GM12878 (cell line): Measurements from ENCODE around the gene UCN2. TPM values are rescaled to one million over a fixed set of nuclear protein-coding genes. Genes with fewer than 3 reads are reported as not detected.

ENCODE experiments used
- ATAC-seq: fragments of 200-7000 bp; cut with Tn5 transposase; 3 replicates; pipeline ENCODE4 v1.9.1; 2020; ENCODE audit warnings: mild to moderate bottlenecking, moderate library complexity
- BruUV-seq: library from RNA; stranded (reverse); fragments of 400-500 nt; replicated peaks from 2 replicates; lab custom pipeline; 2021; lab: Mats Ljungman, UMichigan
- CTCF ChIA-PET: fragments of 300-600 bp; sonication (Branson Sonifier 250); formaldehyde crosslinking; extraction: SDS; loops from one replicate; lab custom pipeline; 2021; ENCODE audit warnings: inconsistent platforms; lab: Yijun Ruan, JAX
- POLR2A ChIA-PET: fragments of 350-600 bp; formaldehyde crosslinking; extraction: SDS; loops from one replicate; lab custom pipeline; 2021; ENCODE audit warnings: inconsistent platforms; lab: Charles Lee
- RAD21 ChIA-PET: fragments of 300-600 bp; sonication (Branson Sonifier 250); formaldehyde crosslinking; loops from one replicate; lab custom pipeline; 2023; ENCODE audit warnings: antibody characterized with exemption; ENCODE audit not compliant: unreplicated experiment; lab: Charles Lee
- SMC1A ChIA-PET: fragments of 300-600 bp; sonication (Branson Sonifier 250); formaldehyde crosslinking; loops from one replicate; lab custom pipeline; 2023; ENCODE audit not compliant: unreplicated experiment, uncharacterized antibody; lab: Charles Lee
- DNase-seq: peaks from one replicate; pipeline ENCODE4 v3.0.0-alpha.2; 2011; ENCODE audit warnings: low read depth, low spot score
- FAIRE-seq: peaks from 3 replicates; lab custom pipeline; 2011; peaks lifted over from hg19 to GRCh38; lab: Jason Lieb, UNC
- H2AFZ ChIP-seq: 2 replicates; pipeline ENCODE4 v1.6.0; 2011; ENCODE audit warnings: low read depth, low read length, control low read depth; ENCODE audit not compliant: control insufficient read depth
- H3K27ac ChIP-seq: 2 replicates; pipeline ENCODE4 v1.5.1; 2011; ENCODE audit warnings: control low read depth; ENCODE audit not compliant: control insufficient read depth, insufficient read depth
- H3K27me3 ChIP-seq, 2 experiments: replicated peaks in 1 of 2; 2 replicates each; pipeline versions ENCODE4 v1.6.0 to v1.6.1; 2011; ENCODE audit warnings: low read length in 1 of 2; ENCODE audit not compliant: control insufficient read depth in 2 of 2, insufficient read depth in 2 of 2
- H3K36me3 ChIP-seq, 2 experiments: 2 replicates each; pipeline ENCODE4 v1.5.1; 2011; ENCODE audit warnings: low read length in 1 of 2; ENCODE audit not compliant: control insufficient read depth in 2 of 2, insufficient read depth in 2 of 2
- H3K4me1 ChIP-seq: 2 replicates; pipeline ENCODE4 v1.6.1; 2011; ENCODE audit warnings: mild to moderate bottlenecking, low read length, moderate library complexity, mixed read lengths; ENCODE audit not compliant: control insufficient read depth, insufficient read depth
- H3K4me2 ChIP-seq: 2 replicates; pipeline ENCODE4 v1.6.0; 2011; ENCODE audit warnings: control low read depth; ENCODE audit not compliant: control insufficient read depth, insufficient read depth
- H3K4me3 ChIP-seq: fragments of 200-600 bp; sonication (generic); 2 replicates; pipeline ENCODE4 v1.5.1; 2016
- H3K79me2 ChIP-seq: 2 replicates; pipeline ENCODE4 v1.6.0; 2011; ENCODE audit warnings: low read length; ENCODE audit not compliant: control insufficient read depth, insufficient read depth
- H3K9ac ChIP-seq: 2 replicates; pipeline ENCODE4 v1.8.0; 2011; ENCODE audit warnings: low read length, control low read depth, mixed read lengths; ENCODE audit not compliant: control insufficient read depth, insufficient read depth
- H3K9me3 ChIP-seq: replicated peaks from 3 replicates; pipeline ENCODE4 v1.5.1; 2011; ENCODE audit warnings: mild to moderate bottlenecking, low read length; ENCODE audit not compliant: control insufficient read depth, insufficient read depth
- H4K20me1 ChIP-seq: 2 replicates; pipeline ENCODE4 v1.6.0; 2011; ENCODE audit not compliant: control insufficient read depth, insufficient read depth
- DPF2 ChIP-seq: fragments of 450-650 bp; IDR thresholded peaks from 2 replicates; pipeline ENCODE4 v1.6.1; 2017; ENCODE audit warnings: mild to moderate bottlenecking
- FOXK2 ChIP-seq: fragments of 450-650 bp; IDR thresholded peaks from 2 replicates; pipeline ENCODE4 v1.6.1; 2017; ENCODE audit warnings: mild to moderate bottlenecking, moderate library complexity
- FOXM1 ChIP-seq: IDR thresholded peaks from 2 replicates; pipeline ENCODE4 v1.6.1; 2012; ENCODE audit warnings: low read depth, mild to moderate bottlenecking, inconsistent platforms, low read length, moderate library complexity
- GATAD2B ChIP-seq: fragments of 450-650 bp; conservative IDR thresholded peaks from 2 replicates; pipeline ENCODE4 v1.6.1; 2017; ENCODE audit warnings: low read depth, mild to moderate bottlenecking, moderate library complexity
- IRF4 ChIP-seq: IDR thresholded peaks from 2 replicates; pipeline ENCODE4 v1.6.1; 2011; ENCODE audit warnings: low read depth, low read length
- NFYA ChIP-seq: IDR thresholded peaks from 2 replicates; pipeline ENCODE4 v1.6.1; 2011; ENCODE audit warnings: low read depth, mild to moderate bottlenecking, low read length, improper control_type of control experiment, borderline replicate concordance
- POLR2AphosphoS5 ChIP-seq: IDR thresholded peaks from 2 replicates; pipeline ENCODE4 v1.6.1; 2011; ENCODE audit warnings: mild to moderate bottlenecking, low read length, inconsistent platforms
- RAD21 ChIP-seq: IDR thresholded peaks from 2 replicates; pipeline ENCODE4 v1.6.1; 2011; ENCODE audit warnings: mild to moderate bottlenecking, low read depth, low read length, moderate library complexity; ENCODE audit not compliant: insufficient read depth
- RAD51 ChIP-seq: fragments of 450-650 bp; IDR thresholded peaks from 2 replicates; pipeline ENCODE4 v1.6.1; 2016; ENCODE audit warnings: moderate library complexity, mild to moderate bottlenecking, inconsistent platforms
- RUNX3 ChIP-seq: IDR thresholded peaks from 2 replicates; pipeline ENCODE4 v1.6.1; 2012; ENCODE audit warnings: low read length, inconsistent platforms
- SREBF2 ChIP-seq: IDR thresholded peaks from 2 replicates; pipeline ENCODE4 v1.6.1; 2012; ENCODE audit warnings: mild to moderate bottlenecking, low read length
- STAT1 ChIP-seq: fragments of 450-650 bp; conservative IDR thresholded peaks from 2 replicates; pipeline ENCODE4 v1.6.1; 2014; ENCODE audit warnings: antibody characterized with exemption, mild to moderate bottlenecking
- SUZ12 ChIP-seq: fragments of 200-600 bp; sonication (generic); IDR thresholded peaks from one replicate; pipeline ENCODE4 v1.6.1; 2018; ENCODE audit warnings: antibody characterized with exemption, mild to moderate bottlenecking; ENCODE audit not compliant: unreplicated experiment
- TCF3 ChIP-seq: IDR thresholded peaks from 2 replicates; pipeline ENCODE4 v1.6.1; 2012; ENCODE audit warnings: low read depth, mild to moderate bottlenecking, low read length, borderline replicate concordance; ENCODE audit not compliant: insufficient read depth
- ZNF274 ChIP-seq: IDR thresholded peaks from one replicate; pipeline ENCODE4 v1.8.0; 2011; ENCODE audit not compliant: insufficient read length, insufficient read depth
- ZNF384 ChIP-seq: IDR thresholded peaks from 2 replicates; pipeline ENCODE4 v1.6.1; 2012; ENCODE audit warnings: low read depth, mild to moderate bottlenecking, low read length, improper control_type of control experiment, borderline replicate concordance
- WGBS: methylation state at CpG from one replicate; pipeline ENCODE4 v1.1.6; 2016; ENCODE audit warnings: low lambda C conversion rate; ENCODE audit not compliant: insufficient replicate concordance, insufficient coverage; ENCODE audit errors: missing lambda C conversion rate; 5-methylcytosine and 5-hydroxymethylcytosine counted together
- in situ Hi-C: fragments of 300-500 bp; cut with MboI; formaldehyde crosslinking; loops from 9 replicates; pipeline ENCODE4 v1.14.3; 2018; ENCODE audit warnings: mixed read lengths
- intact Hi-C: fragments of 100-400 bp; cut with micrococcal nuclease; formaldehyde crosslinking; loops from one replicate; pipeline ENCODE4 v1.14.2; 2022; ENCODE audit not compliant: unreplicated experiment
- polyA plus RNA-seq, 11 experiments: library from polyadenylated mRNA; depleted of rRNA in 4 of 11; unstranded in 6 of 11; stranded (reverse) in 5 of 11; fragments of >200 nt; fragmentation: Nextera tagmentation in 4 of 11; fragmentation: Illumina TruSeq in 1 of 11; extraction: Ambion mirVana in 4 of 11; extraction: Trizol in 1 of 11; gene quantifications; 1 replicate in 1 of 11; 2 replicates in 10 of 11; pipeline versions ENCODE4 v1.2.1 to v1.2.3, GENCODE V29; 2011 to 2016; ENCODE audit warnings: inconsistent platforms in 2 of 11, missing spikeins in 2 of 11, low read depth in 1 of 11
- total RNA-seq, 4 experiments: library from RNA; depleted of rRNA in 3 of 4; stranded (reverse); fragments of >200 nt in 3 of 4; fragmentation: Illumina TruSeq in 1 of 4; extraction: Trizol in 1 of 4; gene quantifications; 2 replicates each; pipeline versions ENCODE4 v1.2.1 to v1.2.3, GENCODE V29; 2013 to 2021
- TF ChIP-seq, protein P1 (sequence below): fragments of 150-350 bp; IDR thresholded peaks from 2 replicates; pipeline ENCODE4 v1.6.1; 2014; ENCODE audit warnings: mild to moderate bottlenecking, low read depth, low read length

The UCN2 gene
- total and polyA plus RNA-seq, 10 of the 15 experiments (the other 5 are each of a cell fraction or from before 2014, with no cell fraction given), result 0.05 TPM; not detected in 9

DNA sequence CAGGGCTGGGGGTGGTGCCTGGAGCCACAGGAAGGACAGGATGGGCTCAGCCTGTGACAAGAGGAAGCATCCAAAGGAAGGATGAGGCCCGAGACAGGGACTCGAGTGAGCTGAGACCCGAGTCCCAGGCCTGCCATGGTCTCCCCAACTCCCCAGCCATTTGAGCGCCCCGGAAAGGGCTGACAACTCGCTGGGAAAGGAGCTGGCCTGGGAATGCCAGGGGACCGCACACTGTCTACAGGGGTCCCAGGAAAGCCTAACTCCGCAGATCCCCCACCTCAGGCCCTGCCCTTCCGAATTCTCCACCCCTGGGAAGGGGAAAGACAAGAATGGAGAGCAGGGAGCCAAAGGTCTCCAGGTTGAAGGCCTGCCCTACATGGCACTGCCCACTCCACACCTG, 38.6 kb downstream of the UCN2 start:
- H3K4me3 ChIP-seq, result no peak overlapping the region
- BruUV-seq, result no TSS peak
- DNase-seq, result no peak
- no peaks in the 10 kb centered on the region for H3K79me2 ChIP-seq
- no peak overlapping the region for H2AFZ ChIP-seq
- intact Hi-C loops, result no loop called here
- no peaks in the 10 kb centered on the region for H3K4me1 ChIP-seq
- no peak for FAIRE-seq
- 80% methylated on average over 9 of the region's 9 CpGs for WGBS
- no peak overlapping the region for H3K4me2 ChIP-seq
- 0 out of 2 replicates have a peak, but pooled peaks have one; percentile 26 for TF ChIP-seq POLR2AphosphoS5
- TF ChIP-seq FOXM1, result no peak
- TF ChIP-seq FOXK2, result no peak
- TF ChIP-seq RUNX3, result no peak
- TF ChIP-seq, all 136 proteins: peak for 1
- in situ Hi-C loops, result no loop called here
- Histone ChIP-seq H3K9me3 (no peaks in the 10 kb centered on the region), H3K27ac (no peak overlapping the region), H3K27me3 (no peaks in the 10 kb centered on the region), H3K36me3 (peaks cover 0 to 16% of the 10 kb centered on the region in 2 experiments; a peak in 2 of 4 replicates), H4K20me1 (no peaks in the 10 kb centered on the region), H3K9ac (no peak overlapping the region)
- CTCF ChIA-PET, result no interaction called here
- no peak for ATAC-seq
- RAD21 ChIA-PET, result no interaction called here
- SMC1A ChIA-PET, result no interaction called here
- POLR2A ChIA-PET, result interaction anchor here (0.5 kb wide), 1 partner anchor 16 kb away, joined by 8 read pairs; no protein-coding TSS in a partner anchor

DNA sequence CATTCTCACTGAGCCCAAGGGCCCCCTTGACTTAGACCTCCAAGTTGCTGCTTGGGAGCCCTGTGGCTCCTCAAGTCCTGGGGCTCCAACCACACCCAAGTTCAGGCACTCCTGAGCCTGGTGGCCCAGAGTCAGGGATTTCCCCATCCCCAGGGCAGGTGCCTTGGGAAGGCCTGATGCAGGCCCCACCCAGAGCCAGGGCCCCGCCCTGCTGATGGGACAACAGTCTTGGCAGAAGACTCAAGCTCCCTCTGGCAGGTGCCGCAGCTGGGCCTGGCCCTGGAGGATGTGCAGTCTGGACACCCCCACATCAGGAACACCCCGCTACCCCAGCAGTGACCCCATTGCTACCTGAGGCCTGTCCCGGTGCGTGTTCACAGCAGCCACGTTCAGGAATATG, 41.9 kb downstream of the UCN2 start:
- in situ Hi-C loops, result no loop called here
- SMC1A ChIA-PET, result no interaction called here
- BruUV-seq, result no TSS peak
- H3K9me3 ChIP-seq, result no peaks in the 10 kb centered on the region
- DNase-seq, result no peak
- H3K36me3 ChIP-seq, result peaks cover 0 to 16% of the 10 kb centered on the region in 2 experiments
- no peak overlapping the region for H3K9ac ChIP-seq
- no peak overlapping the region for H3K4me3 ChIP-seq
- no peaks in the 10 kb centered on the region for H3K27me3 ChIP-seq
- FAIRE-seq, result no peak
- H3K4me2 ChIP-seq, result no peak overlapping the region
- H2AFZ ChIP-seq, result no peak overlapping the region
- POLR2A ChIA-PET, result no interaction called here
- no peak overlapping the region for H3K27ac ChIP-seq
- intact Hi-C loops, result no loop called here
- RAD21 ChIA-PET, result no interaction called here
- no peak for ATAC-seq
- no peaks in the 10 kb centered on the region for H3K4me1 ChIP-seq
- no peaks in the 10 kb centered on the region for H4K20me1 ChIP-seq
- H3K79me2 ChIP-seq, result no peaks in the 10 kb centered on the region
- no peak for TF ChIP-seq FOXK2
- TF ChIP-seq ZNF384, result no peak
- TF ChIP-seq SUZ12, result no peak
- TF ChIP-seq ZNF274, result no peak
- TF ChIP-seq DPF2, result no peak
- no peak for TF ChIP-seq RAD51
- no peak for TF ChIP-seq IRF4
- TF ChIP-seq, protein P1, sequence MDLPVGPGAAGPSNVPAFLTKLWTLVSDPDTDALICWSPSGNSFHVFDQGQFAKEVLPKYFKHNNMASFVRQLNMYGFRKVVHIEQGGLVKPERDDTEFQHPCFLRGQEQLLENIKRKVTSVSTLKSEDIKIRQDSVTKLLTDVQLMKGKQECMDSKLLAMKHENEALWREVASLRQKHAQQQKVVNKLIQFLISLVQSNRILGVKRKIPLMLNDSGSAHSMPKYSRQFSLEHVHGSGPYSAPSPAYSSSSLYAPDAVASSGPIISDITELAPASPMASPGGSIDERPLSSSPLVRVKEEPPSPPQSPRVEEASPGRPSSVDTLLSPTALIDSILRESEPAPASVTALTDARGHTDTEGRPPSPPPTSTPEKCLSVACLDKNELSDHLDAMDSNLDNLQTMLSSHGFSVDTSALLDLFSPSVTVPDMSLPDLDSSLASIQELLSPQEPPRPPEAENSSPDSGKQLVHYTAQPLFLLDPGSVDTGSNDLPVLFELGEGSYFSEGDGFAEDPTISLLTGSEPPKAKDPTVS, result no peak
- no peak for TF ChIP-seq STAT1
- TF ChIP-seq NFYA, result no peak
- TF ChIP-seq RAD21, result no peak
- no peak for TF ChIP-seq GATAD2B
- no peak for TF ChIP-seq SREBF2
- TF ChIP-seq TCF3, result no peak
- 95% methylated on average over 5 of the region's 6 CpGs for WGBS
- CTCF ChIA-PET, result no interaction called here
